Smooth muscle cell of the brain vasculature (primary cell): ENCODE data around the gene KCNN3.

Source experiments
- DNase-seq: peaks from one replicate; pipeline ENCODE4 v3.0.0-alpha.2; 2012; ENCODE audit warnings: low read depth, low spot score

The KCNN3 gene

GRCh38 chr1:154729031-154729442 lies 141.0 kb downstream of the KCNN3 start:
- no peak for DNase-seq

- no peak for DNase-seq
These were observed 143.0 kb downstream of the KCNN3 start for GRCh38 chr1:154726896-154727753.

GRCh38 chr1:154726443-154726842 lies 143.6 kb downstream of the KCNN3 start:
- DNase-seq: no peak

GRCh38 chr1:154725865-154726264 lies 144.2 kb downstream of the KCNN3 start:
- no peak for DNase-seq

- DNase-seq: no peak
These were observed 149.5 kb downstream of the KCNN3 start for GRCh38 chr1:154720328-154721297.

GRCh38 chr1:154719586-154720327 lies 150.3 kb downstream of the KCNN3 start:
- no peak for DNase-seq

- DNase-seq: no peak
These were observed 151.5 kb downstream of the KCNN3 start for GRCh38 chr1:154718566-154718965.

GRCh38 chr1:154717528-154717924 lies 152.6 kb downstream of the KCNN3 start:
- no peak for DNase-seq

GRCh38 chr1:154716614-154717527 lies 153.2 kb downstream of the KCNN3 start:
- no peak for DNase-seq

GRCh38 chr1:154716011-154716410 lies 154.1 kb downstream of the KCNN3 start:
- no peak for DNase-seq

GRCh38 chr1:154715385-154715784 lies 154.7 kb downstream of the KCNN3 start:
- DNase-seq: no peak

GRCh38 chr1:154714638-154715037 lies 155.4 kb downstream of the KCNN3 start:
- DNase-seq: no peak

- DNase-seq: no peak
These were observed 155.9 kb downstream of the KCNN3 start for GRCh38 chr1:154714052-154714623.

GRCh38 chr1:154713005-154713404 lies 157.1 kb downstream of the KCNN3 start:
- no peak for DNase-seq

- DNase-seq: no peak
These were observed 157.8 kb downstream of the KCNN3 start for GRCh38 chr1:154712166-154712810.

GRCh38 chr1:154711416-154711815 lies 158.7 kb downstream of the KCNN3 start:
- no peak for DNase-seq

- DNase-seq: no peak
These were observed 160.0 kb downstream of the KCNN3 start for GRCh38 chr1:154710106-154710505.

GRCh38 chr1:154707901-154708463 lies 162.1 kb downstream of the KCNN3 start:
- DNase-seq: no peak

GRCh38 chr1:154706851-154707250 lies 163.2 kb downstream of the KCNN3 start:
- no peak for DNase-seq
